Adrenal gland (tissue), 5 donors: Measurements from ENCODE around the gene PLEKHG4B.

ENCODE experiments used
- POLR2A ChIP-seq, 2 donors: fragments of 450-650 bp; IDR thresholded peaks; one replicate each; pipeline ENCODE4 v1.6.1; 2017; ENCODE audit warnings: antibody characterized with exemption in 2 of 2, mild to moderate bottlenecking in 2 of 2, moderate library complexity in 1 of 2
- TF ChIP-seq, protein P1 (sequence below), 6 experiments: fragments of 450-650 bp in 4 of 6; fragments of 200-600 bp in 2 of 6; sonication (generic) in 1 of 6; IDR thresholded peaks; 1 replicate in 5 of 6; 2 replicates in 1 of 6; pipeline versions ENCODE4 v1.5.1 to v1.8.0; 2016 to 2021; ENCODE audit warnings: antibody characterized with exemption in 6 of 6, mild to moderate bottlenecking in 2 of 6, moderate library complexity in 1 of 6
- donor health status: DM: no; HTN: no; CAD: no.

DNA sequence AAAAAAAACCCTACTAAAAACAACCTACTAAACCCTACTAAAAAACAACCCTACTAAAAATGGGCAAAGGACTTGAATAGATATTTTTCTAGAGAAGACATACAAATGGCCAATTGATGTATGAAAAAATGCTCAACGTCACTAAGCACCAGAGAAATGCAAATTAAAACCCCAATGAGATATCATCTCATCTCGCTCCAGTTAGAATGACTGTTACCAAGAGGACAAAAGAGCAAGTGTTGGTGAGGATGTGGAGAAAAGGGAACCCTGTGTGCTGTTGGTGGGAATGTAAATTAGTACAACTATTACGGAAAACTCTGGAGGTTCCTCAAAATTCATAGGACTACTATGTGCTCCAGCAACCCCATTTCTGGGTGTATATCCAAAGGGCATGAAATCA, 136.9 kb downstream of the PLEKHG4B start:
- TF ChIP-seq, protein P1, sequence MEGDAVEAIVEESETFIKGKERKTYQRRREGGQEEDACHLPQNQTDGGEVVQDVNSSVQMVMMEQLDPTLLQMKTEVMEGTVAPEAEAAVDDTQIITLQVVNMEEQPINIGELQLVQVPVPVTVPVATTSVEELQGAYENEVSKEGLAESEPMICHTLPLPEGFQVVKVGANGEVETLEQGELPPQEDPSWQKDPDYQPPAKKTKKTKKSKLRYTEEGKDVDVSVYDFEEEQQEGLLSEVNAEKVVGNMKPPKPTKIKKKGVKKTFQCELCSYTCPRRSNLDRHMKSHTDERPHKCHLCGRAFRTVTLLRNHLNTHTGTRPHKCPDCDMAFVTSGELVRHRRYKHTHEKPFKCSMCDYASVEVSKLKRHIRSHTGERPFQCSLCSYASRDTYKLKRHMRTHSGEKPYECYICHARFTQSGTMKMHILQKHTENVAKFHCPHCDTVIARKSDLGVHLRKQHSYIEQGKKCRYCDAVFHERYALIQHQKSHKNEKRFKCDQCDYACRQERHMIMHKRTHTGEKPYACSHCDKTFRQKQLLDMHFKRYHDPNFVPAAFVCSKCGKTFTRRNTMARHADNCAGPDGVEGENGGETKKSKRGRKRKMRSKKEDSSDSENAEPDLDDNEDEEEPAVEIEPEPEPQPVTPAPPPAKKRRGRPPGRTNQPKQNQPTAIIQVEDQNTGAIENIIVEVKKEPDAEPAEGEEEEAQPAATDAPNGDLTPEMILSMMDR (IDR thresholded peaks at IDR 0.05), result no peak
- TF ChIP-seq POLR2A (IDR thresholded peaks at IDR 0.05), result no peak
